GM23338 (cell line): ENCODE results near the gene IDUA.

ENCODE experiments used
- CTCF ChIP-seq, 2 experiments: fragments of 200-600 bp in 1 of 2; sonication (generic) in 1 of 2; conservative IDR thresholded peaks; 2 replicates each; pipeline versions ENCODE4 v1.5.1 to v1.6.1; 2016 to 2017; ENCODE audit warnings: antibody characterized with exemption in 2 of 2, low read depth in 2 of 2, mild to moderate bottlenecking in 2 of 2, moderate library complexity in 1 of 2
- ZNF331 ChIP-seq: fragments of 250-450 bp; sonication (Bioruptor Pico); IDR thresholded peaks from 2 replicates; pipeline ENCODE4 v1.5.0; 2020; ENCODE audit warnings: low read depth, mild to moderate bottlenecking, moderate library complexity

- no peak for TF ChIP-seq CTCF (conservative IDR thresholded peaks at IDR 0.05; ENCODE audit: low read depth in 2 of 2)
- TF ChIP-seq ZNF331 (CRISPR knock-in tag), result no peak
Measured at GRCh38 chr4:1019729-1020470, 33.1 kb downstream of the IDUA start.
